ENCODE data around the gene TUBB3. TPM values are rescaled to one million over a fixed set of nuclear protein-coding genes. Genes with fewer than 3 reads are reported as not detected.

TUBB3 gene
- total RNA-seq, 1 experiment from 2014 or later, result 205 TPM

GRCh38 chr16:89957216-89957785 is 34.2 kb downstream of the TUBB3 start:
- in situ Hi-C loops (cut with HindIII; ENCODE audit: low pct_unique_long_range_greater_than_20kb, low sequenced_read_pairs) (no loop called here), intact Hi-C loops (cut with micrococcal nuclease; ENCODE audit: unreplicated experiment) (no loop called here)
- ChIA-PET CTCF (no interaction called here), POLR2A (no interaction called here)
- H3K4me3 ChIP-seq (ENCODE audit: low read depth in 2 of 2, low read length in 2 of 2), result no peak overlapping the region
- no TSS peak for BruUV-seq (replicated peaks)
- no peak overlapping the region for H3K27ac ChIP-seq (ENCODE audit: low read length)
- no peaks in the 10 kb centered on the region for H3K4me1 ChIP-seq (ENCODE audit: control insufficient read depth, insufficient read depth, low read length)
- H3K27me3 ChIP-seq (ENCODE audit: control insufficient read depth, insufficient read depth, low read length), result no peaks in the 10 kb centered on the region
- DNase-seq (ENCODE audit: low read depth, low spot score) (no peak), ATAC-seq (no peak)
- H3K9me3 ChIP-seq (ENCODE audit: control insufficient read depth, insufficient read depth, low read depth, low read length), result no peaks in the 10 kb centered on the region
- TF ChIP-seq TCF7L2 (IDR thresholded peaks at IDR 0.05; ENCODE audit: low read depth, low read length) (no peak), REST (IDR thresholded peaks at IDR 0.05; ENCODE audit: insufficient read depth in 1 of 2, low read depth in 2 of 2, low read length in 1 of 2) (no peak), POLR2AphosphoS5 (IDR thresholded peaks at IDR 0.05; ENCODE audit: low read depth, low read length) (no peak), CTCF (IDR thresholded peaks at IDR 0.05) (no peak), SIN3A (IDR thresholded peaks at IDR 0.05; ENCODE audit: borderline replicate concordance, insufficient read depth, low read depth, low read length) (no peak)
- H3K36me3 ChIP-seq (ENCODE audit: control insufficient read depth, insufficient read depth, low read length), result no peaks in the 10 kb centered on the region

GRCh38 chr16:89958068-89958467 is 34.9 kb downstream of the TUBB3 start:
- DNase-seq (ENCODE audit: low read depth, low spot score), result no peak
- H3K4me1 ChIP-seq (ENCODE audit: control insufficient read depth, insufficient read depth, low read length), result no peaks in the 10 kb centered on the region
- no peaks in the 10 kb centered on the region for H3K27me3 ChIP-seq (ENCODE audit: control insufficient read depth, insufficient read depth, low read length)
- ChIA-PET POLR2A (no interaction called here), CTCF (no interaction called here)
- BruUV-seq (replicated peaks), result no TSS peak
- no peak overlapping the region for H3K27ac ChIP-seq (ENCODE audit: low read length)
- no peak for TF ChIP-seq CTCF (IDR thresholded peaks at IDR 0.05)
- TF ChIP-seq TCF7L2 (IDR thresholded peaks at IDR 0.05; ENCODE audit: low read depth, low read length), result no peak
- no peak for TF ChIP-seq REST (IDR thresholded peaks at IDR 0.05; ENCODE audit: insufficient read depth in 1 of 2, low read depth in 2 of 2, low read length in 1 of 2)
- TF ChIP-seq SIN3A (IDR thresholded peaks at IDR 0.05; ENCODE audit: borderline replicate concordance, insufficient read depth, low read depth, low read length), result no peak
- TF ChIP-seq POLR2AphosphoS5 (IDR thresholded peaks at IDR 0.05; ENCODE audit: low read depth, low read length), result no peak
- intact Hi-C loops (cut with micrococcal nuclease; ENCODE audit: unreplicated experiment) (no loop called here), in situ Hi-C loops (cut with HindIII; ENCODE audit: low pct_unique_long_range_greater_than_20kb, low sequenced_read_pairs) (no loop called here)
- no peaks in the 10 kb centered on the region for H3K9me3 ChIP-seq (ENCODE audit: control insufficient read depth, insufficient read depth, low read depth, low read length)
- no peaks in the 10 kb centered on the region for H3K36me3 ChIP-seq (ENCODE audit: control insufficient read depth, insufficient read depth, low read length)
- no peak overlapping the region for H3K4me3 ChIP-seq (ENCODE audit: low read depth in 2 of 2, low read length in 2 of 2)
- peak; percentile 90 for ATAC-seq
